Gastroesophageal sphincter (tissue), 3 donors: ENCODE data around the gene CNTLN.

ENCODE experiments used
- CTCF ChIP-seq, 4 experiments: fragments of 200-600 bp in 2 of 4; fragments of 450-650 bp in 2 of 4; sonication (generic) in 1 of 4; IDR thresholded peaks; one replicate each; pipeline ENCODE4 v1.5.1; 2017 to 2019; ENCODE audit warnings: antibody characterized with exemption in 4 of 4, mild to moderate bottlenecking in 2 of 4, moderate library complexity in 2 of 4
- EP300 ChIP-seq: sonication (generic); formaldehyde crosslinking; IDR thresholded peaks from one replicate; pipeline ENCODE4 v1.6.1; 2017; ENCODE audit warnings: antibody characterized with exemption, mild to moderate bottlenecking
- POLR2AphosphoS5 ChIP-seq: sonication (generic); formaldehyde crosslinking; IDR thresholded peaks from one replicate; pipeline ENCODE4 v1.6.1; 2017; ENCODE audit warnings: antibody characterized with exemption

GRCh38 chr9:17520268-17521064 lies 385.6 kb downstream of the CNTLN start:
- TF ChIP-seq CTCF (IDR thresholded peaks at IDR 0.05): no peak
- no peak for TF ChIP-seq EP300
- TF ChIP-seq POLR2AphosphoS5: no peak
